ENCODE data around the gene CIC.
A peak's percentile ranks its signal among the peaks of the same experiment; 100 is the strongest.
"Not testable (repeated sequence)": the region's sequence is repeated elsewhere in the genome, so short reads cannot be mapped to it uniquely, and the experiment has no call there.

The CIC gene

DNA sequence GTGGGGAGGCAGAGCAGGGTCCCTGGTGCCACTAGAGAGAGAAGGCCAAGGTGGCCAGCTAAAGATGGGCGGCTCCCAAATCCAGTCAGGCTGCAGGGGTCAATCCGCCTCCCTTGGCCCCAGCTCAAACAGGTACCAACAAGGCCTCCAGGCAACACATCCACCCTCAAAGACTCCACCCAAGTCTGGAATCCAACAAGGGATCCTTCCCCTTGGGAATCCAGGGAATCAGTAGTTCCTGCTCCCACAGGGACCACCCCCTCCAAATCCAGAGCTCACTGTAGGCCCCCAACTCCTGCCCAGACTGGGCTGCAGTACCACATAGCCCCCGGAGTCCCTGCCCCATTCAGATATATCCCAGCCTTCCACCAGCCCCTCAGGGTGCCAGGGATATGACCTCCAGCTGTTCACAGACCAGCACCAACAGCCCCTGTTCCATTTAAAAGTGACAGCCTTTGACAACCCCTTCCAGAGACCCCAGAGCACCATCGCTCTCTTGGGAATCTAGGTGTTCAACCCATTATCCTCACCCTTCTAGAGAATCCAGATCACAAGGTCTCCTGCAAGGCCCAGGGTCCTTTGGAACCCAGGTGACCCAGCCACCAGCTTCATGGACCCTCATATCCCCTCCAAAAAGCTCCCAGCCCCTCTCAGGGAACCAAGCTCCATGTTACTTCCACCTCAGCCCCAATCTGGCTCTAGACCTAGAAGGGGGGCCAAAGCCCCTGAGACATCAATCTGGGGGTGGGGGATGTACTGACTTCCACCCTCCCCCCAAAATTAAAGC, 17.3 kb upstream of the CIC start:
- H3K9me3 ChIP-seq (ENCODE audit: low read depth, low read length) = no peaks in the 10 kb centered on the region
- peak overlapping the region; percentile 63 for H3K27ac ChIP-seq
- TF ChIP-seq POLR2AphosphoS5 (IDR thresholded peaks at IDR 0.05; ENCODE audit: borderline replicate concordance, low read depth, low read length) (no peak), FOXP2 (optimal IDR thresholded peaks at IDR 0.05; ENCODE audit: control extremely low read depth, extremely low read length, insufficient read depth) (no peak), EZH2 (IDR thresholded peaks at IDR 0.05) (no peak)
- H3K9ac ChIP-seq (ENCODE audit: insufficient read length) = peak overlapping the region; percentile 48
- peaks cover 18% of the 10 kb centered on the region for H3K36me3 ChIP-seq (ENCODE audit: insufficient read depth, low read length)
- DNase-seq (ENCODE audit: low read depth, low spot score) = no peak
- H3K4me3 ChIP-seq = peak overlapping the region; percentile 98

GRCh38 chr19:42252365-42253244, 16.4 kb upstream of the CIC start:
- Histone ChIP-seq H3K36me3 (ENCODE audit: insufficient read depth, low read length) (peaks cover 18% of the 10 kb centered on the region), H3K27ac (peak overlapping the region; percentile 79), H3K9ac (ENCODE audit: insufficient read length) (peak overlapping the region; percentile 49), H3K9me3 (ENCODE audit: low read depth, low read length) (no peaks in the 10 kb centered on the region), H3K4me3 (peak overlapping the region; percentile 98)
- peak; percentile 16; the same call in 1 of the 2 replicates for TF ChIP-seq POLR2AphosphoS5 (IDR thresholded peaks at IDR 0.05; ENCODE audit: borderline replicate concordance, low read depth, low read length)
- no peak for TF ChIP-seq EZH2 (IDR thresholded peaks at IDR 0.05)
- peak; percentile 35 for TF ChIP-seq FOXP2 (optimal IDR thresholded peaks at IDR 0.05; ENCODE audit: control extremely low read depth, extremely low read length, insufficient read depth)
- DNase-seq (ENCODE audit: low read depth, low spot score) = no peak

DNA sequence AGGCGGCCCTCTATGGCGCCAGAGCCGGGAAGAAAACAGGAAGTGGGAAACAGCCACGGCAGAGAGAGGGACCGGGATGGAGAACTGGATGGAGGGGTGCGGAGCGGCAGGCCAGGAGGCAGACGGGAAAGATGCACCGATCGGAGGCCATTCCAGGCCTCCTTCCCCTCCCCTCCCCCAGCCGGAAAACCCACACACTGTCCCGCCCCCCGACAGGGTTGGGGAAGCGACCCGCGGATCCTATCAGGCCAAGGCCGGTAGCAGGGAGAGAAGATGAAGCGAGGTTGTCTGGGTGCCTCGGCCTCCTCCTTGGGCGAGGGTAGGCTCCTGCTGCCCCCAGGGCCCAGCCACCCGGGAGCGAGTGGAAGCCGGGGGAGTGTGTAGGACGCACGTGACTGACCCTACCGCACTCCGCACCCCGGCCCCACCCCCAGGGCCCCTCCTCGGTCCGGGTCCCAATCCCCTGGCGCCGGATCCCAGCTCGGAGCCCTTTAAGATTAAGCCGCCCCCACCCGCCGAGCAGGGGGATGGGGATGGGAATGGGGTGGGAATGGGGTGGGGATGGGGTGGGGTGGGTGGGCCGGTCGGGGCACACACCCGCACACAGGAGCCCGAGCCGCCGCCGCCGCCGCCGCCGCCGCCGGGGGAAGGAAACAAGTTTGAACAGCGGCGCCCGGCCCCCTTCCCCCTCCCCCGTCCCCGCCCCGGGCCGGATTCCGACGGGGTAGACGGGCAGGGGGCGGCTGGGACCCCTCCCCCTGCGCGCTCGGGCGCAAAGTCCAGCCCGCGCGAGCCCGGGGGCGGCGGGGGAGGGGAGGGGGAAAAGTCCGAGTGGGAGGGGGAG, 15.6 kb upstream of the CIC start:
- no peak for DNase-seq (ENCODE audit: low read depth, low spot score)

GRCh38 chr19:42254089-42254849, 14.8 kb upstream of the CIC start:
- DNase-seq (ENCODE audit: low read depth, low spot score) = no peak
- peak overlapping the region; percentile 96 for H3K9ac ChIP-seq (ENCODE audit: insufficient read length)
- peak overlapping the region; percentile 91 for H3K27ac ChIP-seq
- H3K4me3 ChIP-seq = peak overlapping the region; percentile 98
- TF ChIP-seq EZH2 (IDR thresholded peaks at IDR 0.05) (no peak), POLR2AphosphoS5 (IDR thresholded peaks at IDR 0.05; ENCODE audit: borderline replicate concordance, low read depth, low read length) (peak; percentile 65; the same call in 1 of the 2 replicates)
- H3K36me3 ChIP-seq (ENCODE audit: insufficient read depth, low read length) = peaks cover 14% of the 10 kb centered on the region
- H3K9me3 ChIP-seq (ENCODE audit: low read depth, low read length) = no peaks in the 10 kb centered on the region

More for the DNA sequence above, 15.6 kb upstream of the CIC start:
- Histone ChIP-seq H3K4me3 (peak overlapping the region; percentile 98), H3K27ac (peak overlapping the region; percentile 91), H3K9me3 (ENCODE audit: low read depth, low read length) (no peaks in the 10 kb centered on the region), H3K36me3 (ENCODE audit: insufficient read depth, low read length) (peaks cover 18% of the 10 kb centered on the region), H3K9ac (ENCODE audit: insufficient read length) (peak overlapping the region; percentile 96)
- peak; percentile 60 for TF ChIP-seq POLR2AphosphoS5 (IDR thresholded peaks at IDR 0.05; ENCODE audit: borderline replicate concordance, low read depth, low read length)
- no peak for TF ChIP-seq EZH2 (IDR thresholded peaks at IDR 0.05)

GRCh38 chr19:42254850-42255765, 13.9 kb upstream of the CIC start, which contains the start of gene ERF:
ERF (minus strand) TSS chr19:42255128; CDS start chr19:42254999, 129 bp downstream.
- Histone ChIP-seq H3K4me3 (peak within 1 kb of the TSS; percentile 98), H3K27ac (peak within 1 kb of the TSS; percentile 95), H3K9me3 (ENCODE audit: low read depth, low read length) (no peaks in the 10 kb centered on the region), H3K36me3 (ENCODE audit: insufficient read depth, low read length) (peaks cover 5% of the 10 kb centered on the region; the same call in 1 of the 2 replicates), H3K9ac (ENCODE audit: insufficient read length) (peak within 1 kb of the TSS; percentile 96)
- no peak for DNase-seq (ENCODE audit: low read depth, low spot score)
- TF ChIP-seq POLR2AphosphoS5 (IDR thresholded peaks at IDR 0.05; ENCODE audit: borderline replicate concordance, low read depth, low read length) = peak; percentile 82; the same call in 1 of the 2 replicates
- TF ChIP-seq EZH2 (IDR thresholded peaks at IDR 0.05) = no peak

DNA sequence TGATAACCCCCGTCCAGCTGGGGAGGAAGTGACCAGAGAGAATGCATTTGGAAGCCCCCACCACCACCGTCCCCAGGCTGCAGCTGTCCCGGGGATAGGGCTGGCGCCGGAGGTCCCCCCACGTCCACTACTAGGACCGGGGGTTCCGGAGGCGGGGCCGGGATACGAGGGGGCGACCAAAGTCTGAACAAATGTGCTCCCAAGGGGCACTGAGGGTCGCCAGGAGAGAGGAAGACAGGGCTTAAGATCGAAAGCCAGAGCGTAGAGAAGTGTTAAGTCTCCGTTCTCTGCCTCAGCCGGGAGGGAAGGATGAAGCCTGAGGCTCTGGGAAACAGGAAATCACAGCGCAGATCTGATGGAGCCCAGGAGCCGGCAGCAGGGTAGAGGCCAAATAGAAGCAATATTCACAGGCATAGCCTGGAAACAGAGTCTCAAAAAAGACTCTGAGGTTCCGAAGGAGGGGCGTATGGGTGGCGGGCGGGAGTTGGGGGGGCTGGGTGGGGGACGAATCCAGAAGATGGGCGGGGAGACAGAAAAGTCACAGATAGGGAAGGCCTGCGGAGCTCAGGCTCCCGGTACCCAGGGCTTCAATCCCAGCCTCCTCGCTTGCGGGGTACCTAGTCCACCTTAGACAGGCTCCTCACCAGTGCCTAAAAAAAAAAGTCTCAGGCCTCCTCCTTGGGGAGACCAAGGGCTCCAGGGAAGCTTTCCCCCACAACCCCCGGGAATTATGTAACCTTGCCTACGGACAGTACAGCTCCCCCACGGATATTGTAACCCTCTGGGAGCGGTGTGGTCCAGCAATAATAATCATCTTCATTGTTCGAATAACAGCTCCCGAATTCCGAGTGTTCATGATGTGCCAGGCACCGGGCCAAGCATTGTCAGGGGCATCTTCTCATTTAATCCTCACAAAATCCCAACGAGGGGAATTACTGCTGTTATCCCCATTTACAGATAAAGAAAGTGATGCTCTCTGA, 13.0 kb upstream of the CIC start:
- peak overlapping the region; percentile 98 for H3K4me3 ChIP-seq
- H3K9ac ChIP-seq (ENCODE audit: insufficient read length) = peak overlapping the region; percentile 76
- peak overlapping the region; percentile 95 for H3K27ac ChIP-seq
- TF ChIP-seq EZH2 (IDR thresholded peaks at IDR 0.05) (no peak), POLR2AphosphoS5 (IDR thresholded peaks at IDR 0.05; ENCODE audit: borderline replicate concordance, low read depth, low read length) (peak; percentile 76), FOXP2 (optimal IDR thresholded peaks at IDR 0.05; ENCODE audit: control extremely low read depth, extremely low read length, insufficient read depth) (no peak)
- no peaks in the 10 kb centered on the region for H3K9me3 ChIP-seq (ENCODE audit: low read depth, low read length)
- no peaks in the 10 kb centered on the region for H3K36me3 ChIP-seq (ENCODE audit: insufficient read depth, low read length)
- DNase-seq (ENCODE audit: low read depth, low spot score) = peak; percentile 66

- not testable (repeated sequence) for DNase-seq (ENCODE audit: low read depth, low spot score); H3K36me3 ChIP-seq (ENCODE audit: insufficient read depth, low read length); H3K4me3 ChIP-seq; H3K27ac ChIP-seq; H3K9me3 ChIP-seq (ENCODE audit: low read depth, low read length); H3K9ac ChIP-seq (ENCODE audit: insufficient read length)
Measured at GRCh38 chr19:42257842-42258241, 11.2 kb upstream of the CIC start.
